Transverse colon (tissue), 4 donors: ENCODE measurements around the gene ZNF8. TPM values are rescaled to one million over a fixed set of nuclear protein-coding genes. Genes with fewer than 3 reads are reported as not detected.
"Not testable (repeated sequence)": the region's sequence is repeated elsewhere in the genome, so short reads cannot be mapped to it uniquely, and the experiment has no call there.

Source experiments
- DNase-seq: peaks from one replicate; pipeline ENCODE4 v3.0.0-alpha.2; 2019
- H3K27ac ChIP-seq, 4 donors: fragments of 200-600 bp; sonication (generic); 2 replicates each; pipeline ENCODE4 v1.5.1; 2016 to 2018; ENCODE audit warnings: inconsistent platforms in 4 of 4
- H3K27me3 ChIP-seq: fragments of 200-600 bp; sonication (generic); 2 replicates; pipeline ENCODE4 v1.5.1; 2017; ENCODE audit warnings: inconsistent platforms
- H3K36me3 ChIP-seq, 4 donors: fragments of 200-600 bp; sonication (generic); 2 replicates each; pipeline ENCODE4 v1.5.1; 2017 to 2019; ENCODE audit warnings: inconsistent platforms in 4 of 4
- H3K4me1 ChIP-seq, 4 donors: fragments of 200-600 bp; sonication (generic); 2 replicates each; pipeline ENCODE4 v1.5.1; 2017 to 2020; ENCODE audit warnings: inconsistent platforms in 4 of 4
- H3K4me3 ChIP-seq, 4 donors: fragments of 200-600 bp; sonication (generic); 1 replicate in 1 of 4; 2 replicates in 3 of 4; pipeline versions ENCODE4 v1.5.1 to v1.6.1; 2017 to 2019; ENCODE audit warnings: inconsistent platforms in 4 of 4
- H3K9me3 ChIP-seq, 2 donors: fragments of 200-600 bp; sonication (generic); 2 replicates each; pipeline ENCODE4 v1.5.1; 2017 to 2019; ENCODE audit warnings: inconsistent platforms in 2 of 2
- EP300 ChIP-seq: sonication (generic); formaldehyde crosslinking; IDR thresholded peaks from one replicate; pipeline ENCODE4 v1.6.1; 2017; ENCODE audit warnings: antibody characterized with exemption, low read depth
- POLR2A ChIP-seq: fragments of 450-650 bp; IDR thresholded peaks from one replicate; pipeline ENCODE4 v1.6.1; 2016; ENCODE audit warnings: antibody characterized with exemption, mild to moderate bottlenecking, moderate library complexity
- POLR2AphosphoS5 ChIP-seq, 3 donors: sonication (generic); formaldehyde crosslinking; IDR thresholded peaks; one replicate each; pipeline ENCODE4 v1.6.1; 2016; ENCODE audit warnings: antibody characterized with exemption in 3 of 3
- WGBS, 2 donors: methylation state at CpG; one replicate each; pipeline ENCODE4 v1.1.5; 2018; ENCODE audit warnings: low coverage in 1 of 2; 5-methylcytosine and 5-hydroxymethylcytosine counted together
- in situ Hi-C, 4 donors: fragments of 200-750 bp; cut with MboI; loops; one replicate each; pipeline versions ENCODE4 v1.15.0 to v1.15.1; 2017; ENCODE audit warnings: low sequenced_read_pairs in 3 of 4, low pct_ligation_motif_present in 1 of 4, low pct_unique_long_range_greater_than_20kb in 1 of 4
- intact Hi-C: fragments of 100-400 bp; cut with DNase I; formaldehyde crosslinking; loops from one replicate; pipeline ENCODE4 v1.15.1; 2023; ENCODE audit warnings: low total_unique reads
- total RNA-seq, 4 donors: library from RNA; depleted of rRNA; stranded (reverse); fragments of >200 nt; gene quantifications; one replicate each; pipeline ENCODE4 v1.1.0, GENCODE V29; 2016
- TF ChIP-seq, protein P1 (sequence below), 5 experiments: fragments of 200-600 bp in 3 of 5; fragments of 450-650 bp in 2 of 5; sonication (generic) in 3 of 5; IDR thresholded peaks; 1 replicate in 2 of 5; 2 replicates in 3 of 5; pipeline ENCODE4 v1.5.1; 2016 to 2017; ENCODE audit warnings: antibody characterized with exemption in 5 of 5, inconsistent platforms in 3 of 5, mild to moderate bottlenecking in 2 of 5, moderate library complexity in 1 of 5

The ZNF8 gene
- total RNA-seq, 4 donors from 2014 or later: 4.6 to 6.6 (median 6.3) TPM

DNA sequence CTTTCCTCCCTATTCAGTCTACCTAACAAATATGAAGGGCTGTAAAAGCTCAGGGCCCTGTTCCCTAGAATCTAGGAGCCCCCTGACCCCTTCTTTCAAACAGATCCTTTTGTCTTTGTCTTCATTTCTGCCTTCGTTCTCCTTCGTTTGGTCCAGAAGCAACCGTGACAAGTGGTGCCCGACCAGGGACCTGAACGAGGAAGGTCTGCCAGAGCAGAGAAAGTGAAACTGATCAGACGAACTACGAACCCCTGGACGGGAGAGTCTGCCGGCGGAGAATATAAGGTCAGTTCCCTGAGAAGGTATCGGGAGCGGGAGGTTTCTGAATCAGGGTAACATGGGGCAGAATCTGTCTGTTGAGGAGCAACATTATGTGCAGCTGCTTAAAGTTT, 27.2 kb downstream of the ZNF8 start:
- Histone ChIP-seq H3K4me1 (peaks cover 9 to 17% (median 14%) of the 10 kb centered on the region in 4 donors), H3K4me3 (peak overlapping the region; percentile 75 to 98 (median 84)), H3K27me3 (no peaks in the 10 kb centered on the region), H3K36me3 (peaks cover 0 to 20% (median 2%) of the 10 kb centered on the region in 4 donors), H3K27ac (peak overlapping the region; percentile 80 to 95 (median 90)), H3K9me3 (no peaks in the 10 kb centered on the region)
- no peak for TF ChIP-seq EP300
- TF ChIP-seq, protein P1, sequence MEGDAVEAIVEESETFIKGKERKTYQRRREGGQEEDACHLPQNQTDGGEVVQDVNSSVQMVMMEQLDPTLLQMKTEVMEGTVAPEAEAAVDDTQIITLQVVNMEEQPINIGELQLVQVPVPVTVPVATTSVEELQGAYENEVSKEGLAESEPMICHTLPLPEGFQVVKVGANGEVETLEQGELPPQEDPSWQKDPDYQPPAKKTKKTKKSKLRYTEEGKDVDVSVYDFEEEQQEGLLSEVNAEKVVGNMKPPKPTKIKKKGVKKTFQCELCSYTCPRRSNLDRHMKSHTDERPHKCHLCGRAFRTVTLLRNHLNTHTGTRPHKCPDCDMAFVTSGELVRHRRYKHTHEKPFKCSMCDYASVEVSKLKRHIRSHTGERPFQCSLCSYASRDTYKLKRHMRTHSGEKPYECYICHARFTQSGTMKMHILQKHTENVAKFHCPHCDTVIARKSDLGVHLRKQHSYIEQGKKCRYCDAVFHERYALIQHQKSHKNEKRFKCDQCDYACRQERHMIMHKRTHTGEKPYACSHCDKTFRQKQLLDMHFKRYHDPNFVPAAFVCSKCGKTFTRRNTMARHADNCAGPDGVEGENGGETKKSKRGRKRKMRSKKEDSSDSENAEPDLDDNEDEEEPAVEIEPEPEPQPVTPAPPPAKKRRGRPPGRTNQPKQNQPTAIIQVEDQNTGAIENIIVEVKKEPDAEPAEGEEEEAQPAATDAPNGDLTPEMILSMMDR (IDR thresholded peaks at IDR 0.05): no peak
- TF ChIP-seq POLR2AphosphoS5 (IDR thresholded peaks at IDR 0.05): no peak
- no peak for TF ChIP-seq POLR2A
- 36 to 46% methylated on average over 3 to 12 of the region's 12 CpGs for WGBS, 2 donors
- intact Hi-C loops: no loop called here
- in situ Hi-C loops: no loop called here
- peak; percentile 11 for DNase-seq

DNA sequence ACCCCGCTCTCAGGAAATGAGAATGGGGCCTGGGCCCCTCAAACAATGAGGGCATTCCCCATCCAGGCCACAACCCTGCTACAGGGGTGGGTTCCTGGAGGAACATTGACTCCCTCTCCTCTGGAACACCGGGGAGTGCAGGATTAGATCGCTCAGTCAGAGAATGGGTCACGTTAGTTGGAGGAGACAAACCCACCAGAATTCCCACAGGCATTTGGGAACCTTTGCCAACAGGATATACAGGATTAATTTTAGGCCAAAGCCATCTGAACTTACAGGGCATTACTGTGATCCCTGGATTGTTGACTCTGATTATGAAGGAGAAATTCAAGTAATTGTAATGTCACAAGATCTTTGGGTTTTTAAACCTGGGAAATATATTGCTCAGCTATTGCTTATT, 29.0 kb downstream of the ZNF8 start:
- H3K4me1 ChIP-seq: peaks cover 9 to 17% (median 14%) of the 10 kb centered on the region in 4 donors
- no peak for TF ChIP-seq EP300
- peaks cover 0 to 29% (median 11%) of the 10 kb centered on the region in 4 donors for H3K36me3 ChIP-seq
- intact Hi-C loops: no loop called here
- WGBS, 2 donors: 79 to 100% methylated on average over 1 to 4 of the region's 4 CpGs
- H3K9me3 ChIP-seq: no peaks in the 10 kb centered on the region
- H3K27ac ChIP-seq: no peak overlapping the region
- H3K4me3 ChIP-seq: no peak overlapping the region
- H3K27me3 ChIP-seq: no peaks in the 10 kb centered on the region
- in situ Hi-C loops: no loop called here
- no peak for DNase-seq

DNA sequence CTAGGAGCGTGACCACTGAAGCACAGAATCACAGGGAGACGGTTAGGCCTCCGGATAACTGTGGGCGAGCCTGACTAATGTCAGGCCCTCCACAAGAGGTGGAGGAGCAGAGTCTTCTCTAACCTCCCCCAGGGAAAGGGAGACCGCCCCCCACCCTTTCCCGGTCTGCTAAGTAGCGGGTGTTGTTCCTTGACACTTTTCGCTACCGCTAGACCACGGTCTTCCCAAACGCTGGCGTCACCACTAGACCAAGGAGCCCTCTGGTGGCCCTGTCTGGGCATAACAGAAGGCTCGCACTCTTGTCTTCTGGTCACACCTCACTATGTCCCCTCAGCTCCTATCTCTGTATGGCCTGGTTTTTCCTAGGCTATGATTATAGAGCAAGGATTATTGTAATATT, 31.9 kb downstream of the ZNF8 start:
- H3K36me3 ChIP-seq: peaks cover 0 to 42% (median 18%) of the 10 kb centered on the region in 4 donors
- H3K27me3 ChIP-seq, H3K27ac ChIP-seq, intact Hi-C loops, in situ Hi-C loops, H3K4me3 ChIP-seq, DNase-seq, H3K9me3 ChIP-seq: not testable (repeated sequence)
- 61 to 78% methylated on average over 5 to 13 of the region's 13 CpGs for WGBS, 2 donors
- TF ChIP-seq, protein P1 (IDR thresholded peaks at IDR 0.05): peak in 4 of 5 experiments; percentile 15 to 35 (median 27)
- H3K4me1 ChIP-seq: peaks cover 9 to 11% (median 9%) of the 10 kb centered on the region in 4 donors

DNA sequence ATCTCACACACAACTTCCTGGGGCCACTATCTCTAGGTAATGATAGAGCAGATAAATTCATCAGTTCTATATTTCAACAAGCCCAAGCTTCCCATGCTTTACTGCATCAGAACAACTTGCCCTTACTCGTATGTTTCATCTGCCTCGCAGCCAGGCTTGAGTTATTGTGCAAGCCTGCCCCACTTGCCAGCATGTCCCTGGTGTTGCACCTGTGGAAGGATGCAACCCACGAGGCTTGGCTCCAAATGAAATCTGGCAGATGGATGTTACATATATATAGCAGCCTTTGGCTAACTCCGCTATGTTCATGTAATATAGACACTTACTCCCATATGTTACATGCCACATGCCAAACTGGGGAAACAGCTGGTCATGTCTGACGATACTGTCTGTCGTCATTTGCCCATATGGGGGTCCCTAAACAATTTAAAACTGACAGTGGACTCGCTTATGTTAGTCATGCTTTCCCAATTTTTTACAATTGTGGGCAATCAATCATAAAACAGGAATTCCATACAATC, 32.6 kb downstream of the ZNF8 start:
- TF ChIP-seq POLR2A (no peak), EP300 (no peak), POLR2AphosphoS5 (IDR thresholded peaks at IDR 0.05) (no peak)
- TF ChIP-seq, protein P1 (IDR thresholded peaks at IDR 0.05): no peak
- in situ Hi-C loops: no loop called here

DNA sequence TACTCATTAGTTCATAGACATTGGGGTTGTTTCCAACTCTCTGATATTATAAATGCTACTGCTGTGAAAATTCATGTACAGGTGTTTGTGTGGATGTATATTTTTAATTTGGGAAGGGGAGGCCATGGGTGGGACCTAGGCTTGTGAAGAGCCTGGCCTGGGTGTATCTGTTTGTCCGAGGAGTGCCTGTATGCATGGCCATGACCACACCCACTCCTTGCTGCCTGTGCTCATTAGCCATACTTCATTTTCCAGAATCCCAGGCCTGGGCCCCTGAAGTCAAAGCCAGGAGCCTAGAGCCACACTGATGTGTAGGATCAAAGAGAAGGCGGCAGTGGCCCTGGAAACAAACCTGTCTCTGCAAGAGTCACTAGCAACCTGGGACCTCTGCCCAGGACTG, 36.8 kb downstream of the ZNF8 start:
- Histone ChIP-seq H3K4me3 (no peak overlapping the region), H3K27me3 (no peaks in the 10 kb centered on the region), H3K4me1 (no peaks in the 10 kb centered on the region), H3K27ac (no peak overlapping the region), H3K36me3 (peaks cover 0 to 27% (median 14%) of the 10 kb centered on the region in 4 donors), H3K9me3 (no peaks in the 10 kb centered on the region)
- intact Hi-C loops: no loop called here
- DNase-seq: no peak
- no peak for TF ChIP-seq POLR2A
- no peak for TF ChIP-seq POLR2AphosphoS5 (IDR thresholded peaks at IDR 0.05)
- TF ChIP-seq EP300: no peak
- TF ChIP-seq, protein P1 (IDR thresholded peaks at IDR 0.05): no peak
- in situ Hi-C loops: no loop called here
- 96% methylated on average over 2 of the region's 2 CpGs; no CpG with 5 or more reads in 1 of the 2 donors for WGBS, 2 donors

More for the DNA sequence above, 32.6 kb downstream of the ZNF8 start:
- intact Hi-C loops: no loop called here
- peaks cover 1 to 4% (median 2%) of the 10 kb centered on the region in 4 donors for H3K4me1 ChIP-seq
- H3K9me3 ChIP-seq: no peaks in the 10 kb centered on the region
- 92 to 100% methylated on average over 5 to 7 of the region's 7 CpGs for WGBS, 2 donors
- no peak for DNase-seq
- no peak overlapping the region for H3K4me3 ChIP-seq
- no peak overlapping the region for H3K27ac ChIP-seq
- H3K36me3 ChIP-seq: peaks cover 0 to 42% (median 18%) of the 10 kb centered on the region in 4 donors
- H3K27me3 ChIP-seq: no peaks in the 10 kb centered on the region
